ENCODE measurements around the gene LRRC4.

DNA sequence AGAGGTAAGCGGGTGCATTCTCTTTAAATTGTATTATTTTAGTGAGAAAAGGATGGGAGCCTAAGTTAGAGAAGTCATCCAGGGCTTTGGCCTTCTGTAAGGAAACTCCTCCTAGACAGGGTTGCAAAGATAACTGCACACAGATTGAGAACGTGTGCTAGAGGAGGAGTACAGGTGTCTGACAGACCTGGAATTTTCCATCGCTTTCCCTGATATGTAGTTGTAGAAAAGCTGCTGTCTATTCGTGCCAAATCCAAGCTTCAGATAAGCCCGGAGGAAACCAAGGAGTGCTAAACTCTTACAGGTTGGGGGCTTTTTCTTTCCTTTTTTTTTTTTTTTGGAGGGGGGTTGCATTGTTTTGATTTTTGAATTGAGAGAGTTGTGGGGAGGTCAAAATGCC lies 23.1 kb downstream of the LRRC4 start:
- TF ChIP-seq, protein P1, sequence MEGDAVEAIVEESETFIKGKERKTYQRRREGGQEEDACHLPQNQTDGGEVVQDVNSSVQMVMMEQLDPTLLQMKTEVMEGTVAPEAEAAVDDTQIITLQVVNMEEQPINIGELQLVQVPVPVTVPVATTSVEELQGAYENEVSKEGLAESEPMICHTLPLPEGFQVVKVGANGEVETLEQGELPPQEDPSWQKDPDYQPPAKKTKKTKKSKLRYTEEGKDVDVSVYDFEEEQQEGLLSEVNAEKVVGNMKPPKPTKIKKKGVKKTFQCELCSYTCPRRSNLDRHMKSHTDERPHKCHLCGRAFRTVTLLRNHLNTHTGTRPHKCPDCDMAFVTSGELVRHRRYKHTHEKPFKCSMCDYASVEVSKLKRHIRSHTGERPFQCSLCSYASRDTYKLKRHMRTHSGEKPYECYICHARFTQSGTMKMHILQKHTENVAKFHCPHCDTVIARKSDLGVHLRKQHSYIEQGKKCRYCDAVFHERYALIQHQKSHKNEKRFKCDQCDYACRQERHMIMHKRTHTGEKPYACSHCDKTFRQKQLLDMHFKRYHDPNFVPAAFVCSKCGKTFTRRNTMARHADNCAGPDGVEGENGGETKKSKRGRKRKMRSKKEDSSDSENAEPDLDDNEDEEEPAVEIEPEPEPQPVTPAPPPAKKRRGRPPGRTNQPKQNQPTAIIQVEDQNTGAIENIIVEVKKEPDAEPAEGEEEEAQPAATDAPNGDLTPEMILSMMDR (IDR thresholded peaks at IDR 0.05): no peak
- no peak for TF ChIP-seq ZFX (IDR thresholded peaks at IDR 0.05; ENCODE audit: borderline replicate concordance)
